ENCODE data around the gene GJC1.

DNA sequence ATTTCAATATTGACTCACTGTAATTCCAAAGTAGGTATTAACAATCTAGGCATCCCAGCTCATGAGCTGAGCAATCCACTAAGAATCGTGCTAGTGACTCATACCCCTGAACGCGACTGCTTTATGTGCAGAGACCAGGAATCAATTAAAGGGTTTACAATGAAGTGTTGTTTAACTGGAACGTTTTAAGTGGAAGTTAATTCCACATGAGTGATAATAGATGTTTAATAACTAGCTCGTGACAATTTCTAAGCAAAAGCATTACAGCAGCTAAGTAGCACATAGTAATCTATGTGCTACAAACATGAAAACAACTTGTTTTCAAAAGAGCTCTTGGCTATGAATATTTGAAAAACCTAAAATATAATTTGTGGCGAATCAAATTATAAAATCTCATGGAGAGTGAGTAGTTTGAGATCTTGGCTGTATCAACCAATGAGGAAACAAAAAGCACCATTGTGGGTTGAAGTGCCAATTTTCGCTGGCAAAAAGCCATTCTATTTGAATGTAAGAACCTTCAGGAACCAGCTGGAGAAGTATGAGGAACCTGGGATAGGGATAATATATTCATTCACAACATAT, 9.4 kb downstream of the GJC1 start:
- TF ChIP-seq, protein P1, sequence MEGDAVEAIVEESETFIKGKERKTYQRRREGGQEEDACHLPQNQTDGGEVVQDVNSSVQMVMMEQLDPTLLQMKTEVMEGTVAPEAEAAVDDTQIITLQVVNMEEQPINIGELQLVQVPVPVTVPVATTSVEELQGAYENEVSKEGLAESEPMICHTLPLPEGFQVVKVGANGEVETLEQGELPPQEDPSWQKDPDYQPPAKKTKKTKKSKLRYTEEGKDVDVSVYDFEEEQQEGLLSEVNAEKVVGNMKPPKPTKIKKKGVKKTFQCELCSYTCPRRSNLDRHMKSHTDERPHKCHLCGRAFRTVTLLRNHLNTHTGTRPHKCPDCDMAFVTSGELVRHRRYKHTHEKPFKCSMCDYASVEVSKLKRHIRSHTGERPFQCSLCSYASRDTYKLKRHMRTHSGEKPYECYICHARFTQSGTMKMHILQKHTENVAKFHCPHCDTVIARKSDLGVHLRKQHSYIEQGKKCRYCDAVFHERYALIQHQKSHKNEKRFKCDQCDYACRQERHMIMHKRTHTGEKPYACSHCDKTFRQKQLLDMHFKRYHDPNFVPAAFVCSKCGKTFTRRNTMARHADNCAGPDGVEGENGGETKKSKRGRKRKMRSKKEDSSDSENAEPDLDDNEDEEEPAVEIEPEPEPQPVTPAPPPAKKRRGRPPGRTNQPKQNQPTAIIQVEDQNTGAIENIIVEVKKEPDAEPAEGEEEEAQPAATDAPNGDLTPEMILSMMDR (IDR thresholded peaks at IDR 0.05): no peak
- TF ChIP-seq RAD21 (IDR thresholded peaks at IDR 0.05; ENCODE audit: low read length): no peak
- no peak for TF ChIP-seq REST (IDR thresholded peaks at IDR 0.05; ENCODE audit: low read depth, low read length)
- no peak for TF ChIP-seq YY1 (IDR thresholded peaks at IDR 0.05; ENCODE audit: low read depth)
- TF ChIP-seq SIN3A (IDR thresholded peaks at IDR 0.05; ENCODE audit: borderline replicate concordance, low read depth, low read length): no peak
